Pancreas (tissue), 10 donors: ENCODE measurements around the gene FYCO1. TPM values are rescaled to one million over a fixed set of nuclear protein-coding genes. Genes with fewer than 3 reads are reported as not detected.

Experiments
- ATAC-seq, 4 donors: fragments of 200-7000 bp; cut with Tn5 transposase; one replicate each; pipeline versions ENCODE4 v1.8.0 to v1.9.1; 2020; ENCODE audit warnings: mild to moderate bottlenecking in 4 of 4, moderate library complexity in 4 of 4
- DNase-seq, 6 donors: peaks; one replicate each; pipeline ENCODE4 v3.0.0-alpha.2; 2020
- FAIRE-seq: peaks from 2 replicates; lab custom pipeline; 2012; peaks lifted over from hg19 to GRCh38; lab: Jason Lieb, UNC
- H3K27ac ChIP-seq, 4 donors: fragments of 200-600 bp; sonication (generic); 1 replicate in 3 of 4; 2 replicates in 1 of 4; pipeline versions ENCODE4 v1.5.0 to v1.8.0; 2020
- H3K27me3 ChIP-seq, 4 donors: fragments of 200-600 bp; one replicate each; pipeline ENCODE4 v1.8.0; 2021
- H3K36me3 ChIP-seq, 3 donors: fragments of 200-600 bp; sonication (generic) in 1 of 3; one replicate each; pipeline versions ENCODE4 v1.5.0 to v1.8.0; 2020 to 2021
- H3K4me1 ChIP-seq, 3 donors: fragments of 200-600 bp; one replicate each; pipeline ENCODE4 v1.8.0; 2021
- H3K4me3 ChIP-seq, 4 donors: fragments of 200-600 bp; sonication (generic) in 2 of 4; one replicate each; pipeline versions ENCODE4 v1.5.0 to v1.8.0; 2020 to 2021
- H3K9me3 ChIP-seq, 4 donors: fragments of 200-600 bp; one replicate each; pipeline ENCODE4 v1.8.0; 2021
- WGBS, 2 donors: extraction: QIAGEN DNeasy Blood & Tissue Kit; methylation state at CpG; one replicate each; pipeline ENCODE4 v1.1.7; 2013; 5-methylcytosine and 5-hydroxymethylcytosine counted together
- intact Hi-C, 3 donors: fragments of 100-400 bp; cut with DNase I; formaldehyde crosslinking; loops; one replicate each; pipeline versions ENCODE4 v1.11.1 to v1.14.2; 2022
- polyA plus RNA-seq, 2 donors: library from polyadenylated mRNA; stranded (reverse); fragments of 200-250 nt; gene quantifications; one replicate each; pipeline ENCODE4 v1.2.3, GENCODE V29; 2013
- total RNA-seq, 6 donors: library from RNA; stranded (reverse); fragmentation: NEBNext Ultra II Directional in 4 of 6; extraction: Animal tissue kit (Norgen Biotek cat#: 25700) in 4 of 6; gene quantifications; one replicate each; pipeline versions ENCODE4 v1.2.1 to v1.2.4, GENCODE V29; 2021 to 2023
- TF ChIP-seq, protein P1 (sequence below), 4 donors: fragments of 200-600 bp; sonication (generic) in 3 of 4; IDR thresholded peaks; one replicate each; pipeline versions ENCODE4 v1.5.0 to v1.8.0; 2021; ENCODE audit warnings: antibody characterized with exemption in 4 of 4
- donor health status: healthy with polysubstance abuse.
- donor health status: DM: no; HTN: no; CAD: no; lungs with moderate emphysema.
- donor health status: DM: no; HTN: no; CAD: no.
- donor health status: control.
- donor health status: control.
- donor health status: Bipolar disorder and iron deficiency.
- donor health status: DM: yes; HTN: yes; CAD: no.
- donor health status: DM: no; HTN: no; CAD: no.
- donor health status: DM: no; HTN: no; CAD: no.
- donor health status: DM: yes; HTN: yes; CAD: no.

FYCO1 gene
- total and polyA plus RNA-seq, 8 donors, result 9.3 to 25.1 (median 15.7) TPM

DNA sequence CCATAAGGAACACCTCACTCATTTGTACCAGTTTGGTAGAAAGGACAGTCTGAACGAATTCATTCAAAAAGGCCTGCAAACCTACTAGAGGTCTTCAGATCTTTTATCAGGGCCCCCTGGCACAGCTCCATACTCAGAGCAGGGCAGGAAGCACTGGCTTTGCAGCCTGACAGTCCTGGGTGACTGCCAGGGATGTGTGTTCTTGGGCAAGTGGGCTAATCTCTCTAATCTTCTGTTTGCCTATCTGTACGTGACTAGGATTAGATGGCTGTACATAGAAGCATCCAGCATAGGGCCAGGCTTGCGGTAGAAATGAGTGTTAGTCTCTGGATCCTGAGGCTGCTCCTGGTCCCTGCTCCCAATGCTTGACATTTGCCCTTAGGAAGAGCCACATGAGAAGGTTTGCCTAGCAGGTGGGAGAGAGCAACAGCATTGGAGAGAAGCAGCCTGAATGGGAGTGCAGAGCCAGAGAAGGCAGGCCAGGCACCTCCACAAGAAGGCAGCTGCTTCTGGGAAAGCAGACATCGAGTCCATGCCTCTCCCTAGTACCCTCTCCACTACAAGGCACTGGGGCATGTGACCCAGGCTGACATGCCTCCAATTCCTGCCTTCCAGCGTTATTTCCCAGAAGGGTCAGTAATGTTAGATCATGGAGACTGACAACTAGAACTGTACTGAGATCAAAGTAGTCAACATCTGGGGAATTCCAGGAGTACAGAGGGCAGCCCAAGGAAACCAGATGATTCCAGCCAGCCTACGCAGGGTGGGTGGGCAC is 53.4 kb downstream of the FYCO1 start:
- Histone ChIP-seq H3K36me3 (peaks cover 0 to 6% (median under 1%) of the 10 kb centered on the region in 3 donors), H3K9me3 (no peaks in the 10 kb centered on the region), H3K4me1 (no peaks in the 10 kb centered on the region), H3K27me3 (no peaks in the 10 kb centered on the region), H3K4me3 (no peak overlapping the region), H3K27ac (no peak overlapping the region)
- ATAC-seq, result peak in 2 of 4 donors; percentile 10 to 40
- WGBS, 2 donors, result 61% methylated on average over 6 of the region's 6 CpGs
- no peak for FAIRE-seq
- intact Hi-C loops, result no loop called here
- no peak for DNase-seq
- TF ChIP-seq, protein P1, sequence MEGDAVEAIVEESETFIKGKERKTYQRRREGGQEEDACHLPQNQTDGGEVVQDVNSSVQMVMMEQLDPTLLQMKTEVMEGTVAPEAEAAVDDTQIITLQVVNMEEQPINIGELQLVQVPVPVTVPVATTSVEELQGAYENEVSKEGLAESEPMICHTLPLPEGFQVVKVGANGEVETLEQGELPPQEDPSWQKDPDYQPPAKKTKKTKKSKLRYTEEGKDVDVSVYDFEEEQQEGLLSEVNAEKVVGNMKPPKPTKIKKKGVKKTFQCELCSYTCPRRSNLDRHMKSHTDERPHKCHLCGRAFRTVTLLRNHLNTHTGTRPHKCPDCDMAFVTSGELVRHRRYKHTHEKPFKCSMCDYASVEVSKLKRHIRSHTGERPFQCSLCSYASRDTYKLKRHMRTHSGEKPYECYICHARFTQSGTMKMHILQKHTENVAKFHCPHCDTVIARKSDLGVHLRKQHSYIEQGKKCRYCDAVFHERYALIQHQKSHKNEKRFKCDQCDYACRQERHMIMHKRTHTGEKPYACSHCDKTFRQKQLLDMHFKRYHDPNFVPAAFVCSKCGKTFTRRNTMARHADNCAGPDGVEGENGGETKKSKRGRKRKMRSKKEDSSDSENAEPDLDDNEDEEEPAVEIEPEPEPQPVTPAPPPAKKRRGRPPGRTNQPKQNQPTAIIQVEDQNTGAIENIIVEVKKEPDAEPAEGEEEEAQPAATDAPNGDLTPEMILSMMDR (IDR thresholded peaks at IDR 0.05), result no peak

DNA sequence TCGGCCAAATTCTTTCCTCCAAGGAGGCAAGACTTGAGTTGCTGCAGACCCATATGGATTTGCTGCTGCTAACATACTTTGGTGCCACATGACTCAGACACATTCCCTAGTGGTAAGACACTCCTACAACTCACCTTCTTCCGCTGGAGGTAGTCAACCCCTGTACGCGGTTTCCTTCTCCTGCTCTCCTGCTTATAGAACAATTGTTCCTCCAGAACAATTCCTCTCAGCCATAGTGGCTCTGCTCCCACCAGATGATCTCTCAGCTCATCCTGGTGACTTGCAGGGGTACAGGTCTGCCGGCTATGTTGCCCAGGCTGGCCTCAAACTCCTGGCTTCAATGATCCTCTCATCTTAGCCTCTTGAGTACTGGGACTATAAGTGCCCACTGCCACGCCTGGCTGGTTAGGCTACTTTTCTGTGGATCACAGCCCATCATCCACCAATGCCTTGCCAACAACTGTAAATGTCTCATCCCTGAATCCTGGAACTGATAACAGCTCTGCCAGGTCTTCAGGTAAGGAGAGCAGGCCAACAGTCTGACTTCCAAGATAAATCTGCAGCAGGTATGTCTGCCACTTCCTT is 54.8 kb downstream of the FYCO1 start:
- intact Hi-C loops, result no loop called here
- DNase-seq, result no peak

DNA sequence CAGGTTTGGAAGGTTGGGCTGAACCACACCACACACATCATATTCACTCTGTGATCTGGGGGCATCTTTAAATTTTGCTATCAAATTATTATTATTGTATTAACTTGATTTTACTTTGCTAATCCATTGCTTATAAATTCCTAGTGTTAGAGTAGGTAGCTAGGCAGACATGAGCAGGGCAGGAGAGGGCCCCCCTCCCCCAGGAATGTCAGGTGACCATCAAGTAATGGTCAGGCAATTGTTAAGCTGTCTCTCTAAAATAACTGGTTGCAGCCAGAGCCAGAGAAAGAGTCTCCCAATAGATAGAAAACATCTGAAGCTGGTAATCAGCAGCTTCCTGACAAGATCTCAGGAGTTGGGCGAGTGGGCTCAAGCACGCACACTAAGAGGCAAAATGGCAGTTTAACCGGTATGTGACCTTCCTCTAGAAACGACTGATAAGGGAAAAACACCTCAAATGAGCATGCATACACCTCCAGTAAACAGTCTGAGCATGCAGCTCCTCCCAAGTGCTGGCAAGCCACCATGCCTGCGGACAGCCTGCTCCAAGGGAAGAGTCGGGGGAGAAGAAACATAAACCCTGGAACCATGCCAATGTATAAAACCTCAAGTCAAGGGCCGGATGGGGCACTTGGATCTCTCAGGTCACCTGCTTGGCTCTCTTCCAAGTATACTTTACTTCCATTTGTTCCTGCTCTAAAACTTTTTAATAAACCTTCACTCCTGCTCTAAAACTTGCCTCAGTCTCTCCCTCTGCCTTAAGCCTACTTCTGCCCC is 55.4 kb downstream of the FYCO1 start:
- no peak for ATAC-seq
- no peaks in the 10 kb centered on the region for H3K27me3 ChIP-seq
- no peaks in the 10 kb centered on the region for H3K4me1 ChIP-seq
- no peak for FAIRE-seq
- 78 to 83% methylated on average over 7 of the region's 7 CpGs for WGBS, 2 donors
- no peaks in the 10 kb centered on the region for H3K9me3 ChIP-seq
- intact Hi-C loops, result no loop called here
- DNase-seq, result no peak
- H3K27ac ChIP-seq, result no peak overlapping the region
- H3K36me3 ChIP-seq, result peaks cover 0 to 9% (median 3%) of the 10 kb centered on the region in 3 donors
- no peak overlapping the region for H3K4me3 ChIP-seq
- TF ChIP-seq, protein P1 (IDR thresholded peaks at IDR 0.05), result no peak

More for the DNA sequence above, 54.8 kb downstream of the FYCO1 start:
- Histone ChIP-seq H3K4me3 (no peak overlapping the region), H3K4me1 (no peaks in the 10 kb centered on the region), H3K36me3 (peaks cover 0 to 9% (median 3%) of the 10 kb centered on the region in 3 donors), H3K9me3 (no peaks in the 10 kb centered on the region), H3K27me3 (no peaks in the 10 kb centered on the region), H3K27ac (no peak overlapping the region)
- ATAC-seq, result no peak
- TF ChIP-seq, protein P1 (IDR thresholded peaks at IDR 0.05), result no peak
- 81 to 90% methylated on average over 6 of the region's 6 CpGs for WGBS, 2 donors
- no peak for FAIRE-seq

DNA sequence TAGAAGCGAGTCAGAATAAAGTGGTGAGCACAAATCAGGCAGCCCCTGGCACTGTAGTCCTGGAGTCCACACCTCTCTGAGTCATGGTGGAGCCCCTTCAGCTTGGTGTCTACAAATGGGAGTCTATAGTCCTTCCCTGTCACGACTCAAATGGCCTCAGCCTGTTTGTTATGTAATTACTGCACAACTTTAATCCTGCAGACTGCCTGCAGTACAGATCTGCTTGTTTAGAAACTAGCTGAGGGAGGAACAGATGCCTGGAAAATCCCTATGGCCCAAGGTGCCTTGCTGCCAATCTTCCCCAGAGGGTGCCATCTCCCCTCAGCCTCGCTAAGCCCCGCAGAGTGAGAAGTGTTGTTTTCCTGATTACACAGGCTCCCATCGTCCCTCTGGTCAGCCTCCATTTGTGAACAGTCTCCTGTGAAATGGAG is 56.3 kb downstream of the FYCO1 start:
- no peaks in the 10 kb centered on the region for H3K9me3 ChIP-seq
- peaks cover 0 to 9% (median 3%) of the 10 kb centered on the region in 3 donors for H3K36me3 ChIP-seq
- WGBS, 2 donors, result 66 to 79% methylated on average over 5 of the region's 5 CpGs
- FAIRE-seq (no peak), ATAC-seq (peak; percentile 19 to 35 (median 27)), DNase-seq (no peak)
- H3K27ac ChIP-seq, result no peak overlapping the region
- H3K4me3 ChIP-seq, result no peak overlapping the region
- TF ChIP-seq, protein P1 (IDR thresholded peaks at IDR 0.05), result no peak
- no peaks in the 10 kb centered on the region for H3K4me1 ChIP-seq
- intact Hi-C loops, result loop anchor here (5.0 to 10.0 kb wide), 2 partner anchors 138 to 145 kb away; no protein-coding TSS in a partner anchor
- H3K27me3 ChIP-seq, result no peaks in the 10 kb centered on the region
